GM23248 (cell line): Measurements from ENCODE around the gene GOLGA6B.

Source experiments
- EZH2 ChIP-seq: fragments of 200-600 bp; sonication (generic); IDR thresholded peaks from 2 replicates; pipeline ENCODE4 v1.6.1; 2018; ENCODE audit warnings: antibody characterized with exemption, mild to moderate bottlenecking; ENCODE audit not compliant: insufficient read depth, poor library complexity, severe bottlenecking
- EZH2phosphoT487 ChIP-seq: fragments of 200-600 bp; sonication (generic); IDR thresholded peaks from 2 replicates; pipeline ENCODE4 v1.6.1; 2018; ENCODE audit warnings: antibody characterized with exemption, moderate library complexity, mild to moderate bottlenecking, low read depth; ENCODE audit not compliant: insufficient read depth

GRCh38 chr15:72700076-72700475, 45.6 kb downstream of the GOLGA6B start:
- TF ChIP-seq EZH2phosphoT487 (no peak), EZH2 (no peak)
